ENCODE data around the gene OTUD7B. TPM values are rescaled to one million over a fixed set of nuclear protein-coding genes. Genes with fewer than 3 reads are reported as not detected.
"Not testable (repeated sequence)": the region's sequence is repeated elsewhere in the genome, so short reads cannot be mapped to it uniquely, and the experiment has no call there.

OTUD7B gene
- total and polyA plus RNA-seq, 9 of the 15 experiments (the other 6 are each of a cell fraction or from before 2014, with no cell fraction given) = 0.96 to 18.8 (median 7.4) TPM

DNA sequence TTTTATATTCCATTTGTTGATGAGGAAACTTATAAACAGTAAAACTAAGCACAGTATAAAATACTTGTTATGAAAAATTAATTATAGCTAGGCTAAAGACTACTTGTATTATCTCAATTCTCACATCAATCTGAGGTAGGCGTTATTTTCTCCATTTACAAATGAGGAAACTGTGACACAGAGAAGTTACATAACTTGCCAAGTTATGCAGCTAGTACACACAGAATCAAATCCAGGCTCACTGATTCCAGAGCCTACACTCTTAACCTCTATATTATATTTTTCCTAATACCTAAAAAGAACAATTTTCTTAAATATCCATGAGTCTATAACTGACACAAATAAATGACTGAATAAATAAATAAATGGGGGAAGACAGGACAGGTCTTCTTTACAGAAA is 45.9 kb upstream of the OTUD7B start:
- DNase-seq (ENCODE audit: extremely low read depth in 1 of 4, low spot score in 3 of 4) = no peak
- intact Hi-C loops (cut with micrococcal nuclease) (no loop called here), in situ Hi-C loops (cut with MboI) (no loop called here)
- Histone ChIP-seq H3K79me2 (ENCODE audit: control insufficient read depth, insufficient read depth, low read length) (no peaks in the 10 kb centered on the region), H3K4me2 (ENCODE audit: insufficient read depth, low read length) (no peak overlapping the region), H3K4me3 (no peak overlapping the region), H4K20me1 (replicated peaks; ENCODE audit: control insufficient read depth, insufficient read depth, low read length) (no peaks in the 10 kb centered on the region), H3K36me3 (ENCODE audit: control insufficient read depth, insufficient read depth, low read length) (no peaks in the 10 kb centered on the region), H3K27me3 (ENCODE audit: control insufficient read depth in 2 of 2, insufficient read depth in 2 of 2, low read length in 2 of 2) (no peaks in the 10 kb centered on the region), H3K9me1 (ENCODE audit: control insufficient read depth, insufficient read depth, low read length) (no peaks in the 10 kb centered on the region), H3K9me3 (replicated peaks; ENCODE audit: control insufficient read depth, insufficient read depth, low read depth, low read length) (no peaks in the 10 kb centered on the region), H3K4me1 (replicated peaks in 1 of 2; ENCODE audit: control insufficient read depth in 2 of 2, insufficient read depth in 2 of 2, low read length in 2 of 2) (no peaks in the 10 kb centered on the region; a peak in 1 of 5 replicates), H3K27ac (ENCODE audit: extremely low read depth, low read depth, low read length) (no peak overlapping the region), H3K9ac (ENCODE audit: insufficient read depth in 1 of 2, low read depth in 2 of 2, low read length in 2 of 2) (no peak overlapping the region), H2AFZ (ENCODE audit: low read depth, low read length) (no peak overlapping the region)
- 55% methylated on average over 1 of the region's 1 CpG for WGBS (ENCODE audit: insufficient coverage, low coverage, missing lambda C conversion rate)
- no peak for ATAC-seq
- ChIA-PET POLR2A (no interaction called here), CTCF (ENCODE audit: low intra/inter-chr PET ratio) (no interaction called here)
- FAIRE-seq = no peak
- no TSS peak for BruUV-seq (replicated peaks)
- TF ChIP-seq PHB2 (IDR thresholded peaks at IDR 0.05; ENCODE audit: low read depth) (no peak), RBM39 (optimal IDR thresholded peaks at IDR 0.05; ENCODE audit: low read depth, low read length) (no peak), BDP1 (IDR thresholded peaks at IDR 0.05; ENCODE audit: insufficient read depth, insufficient read length) (no peak), SPI1 (IDR thresholded peaks at IDR 0.05; ENCODE audit: borderline replicate concordance, low read depth, low read length) (no peak), PCBP2 (IDR thresholded peaks at IDR 0.05; ENCODE audit: low read depth, low read length, poor library complexity, severe bottlenecking) (no peak), ZNF77 (CRISPR knock-in tag; IDR thresholded peaks at IDR 0.05) (no peak), CAMTA2 (CRISPR knock-in tag; conservative IDR thresholded peaks at IDR 0.05) (no peak), POLR3A (IDR thresholded peaks at IDR 0.05; ENCODE audit: borderline replicate concordance, extremely low read depth, insufficient read depth, insufficient read length) (no peak)

DNA sequence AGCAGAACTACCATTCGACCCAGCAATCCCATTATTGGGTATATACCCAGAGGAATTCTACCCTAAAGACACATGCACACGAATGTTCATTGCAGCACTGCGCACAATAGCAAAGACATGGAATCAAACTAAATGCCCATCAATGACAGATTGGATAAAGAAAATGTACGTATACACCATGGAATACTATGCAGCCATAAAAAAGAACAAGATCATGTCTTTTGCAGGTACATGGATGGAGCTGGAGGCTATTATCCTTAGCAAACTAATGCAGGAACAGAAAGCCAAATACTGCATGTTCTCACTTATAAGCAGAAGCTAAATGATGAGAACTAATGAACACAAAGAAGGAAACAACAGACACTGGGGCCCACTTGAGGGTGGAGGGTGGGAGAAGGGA is 45.0 kb upstream of the OTUD7B start:
- H2AFZ ChIP-seq (ENCODE audit: low read depth, low read length); H3K9ac ChIP-seq (ENCODE audit: insufficient read depth in 1 of 2, low read depth in 2 of 2, low read length in 2 of 2); H3K4me3 ChIP-seq; FAIRE-seq; H3K79me2 ChIP-seq (ENCODE audit: control insufficient read depth, insufficient read depth, low read length); H3K9me3 ChIP-seq (replicated peaks; ENCODE audit: control insufficient read depth, insufficient read depth, low read depth, low read length); H4K20me1 ChIP-seq (replicated peaks; ENCODE audit: control insufficient read depth, insufficient read depth, low read length); DNase-seq (ENCODE audit: extremely low read depth in 1 of 4, low spot score in 3 of 4); H3K4me1 ChIP-seq (replicated peaks in 1 of 2; ENCODE audit: control insufficient read depth in 2 of 2, insufficient read depth in 2 of 2, low read length in 2 of 2); CTCF ChIA-PET (ENCODE audit: low intra/inter-chr PET ratio); intact Hi-C loops (cut with micrococcal nuclease); in situ Hi-C loops (cut with MboI); BruUV-seq (replicated peaks); H3K4me2 ChIP-seq (ENCODE audit: insufficient read depth, low read length); ATAC-seq; H3K9me1 ChIP-seq (ENCODE audit: control insufficient read depth, insufficient read depth, low read length); H3K27me3 ChIP-seq (ENCODE audit: control insufficient read depth in 2 of 2, insufficient read depth in 2 of 2, low read length in 2 of 2); H3K36me3 ChIP-seq (ENCODE audit: control insufficient read depth, insufficient read depth, low read length); H3K27ac ChIP-seq (ENCODE audit: extremely low read depth, low read depth, low read length): not testable (repeated sequence)
- TF ChIP-seq ZNF146 (CRISPR knock-in tag; IDR thresholded peaks at IDR 0.05; ENCODE audit: unreplicated experiment) (peak; percentile 91), KDM1A (IDR thresholded peaks at IDR 0.05) (0 out of 4 replicates have a peak, but pooled peaks of 1 of the 2 experiments have one; percentile 11), BCOR (IDR thresholded peaks at IDR 0.05) (0 out of 2 replicates have a peak, but pooled peaks have one; percentile 27)
- POLR2A ChIA-PET = interaction anchor here (1.3 kb wide), 1 partner anchor 11 kb away, joined by 7 read pairs; no protein-coding TSS in a partner anchor
- 77% methylated on average over 4 of the region's 4 CpGs for WGBS (ENCODE audit: insufficient coverage, low coverage, missing lambda C conversion rate)

All from K562 (cell line).